ENCODE data around the gene HIVEP3.

HIVEP3 gene

DNA sequence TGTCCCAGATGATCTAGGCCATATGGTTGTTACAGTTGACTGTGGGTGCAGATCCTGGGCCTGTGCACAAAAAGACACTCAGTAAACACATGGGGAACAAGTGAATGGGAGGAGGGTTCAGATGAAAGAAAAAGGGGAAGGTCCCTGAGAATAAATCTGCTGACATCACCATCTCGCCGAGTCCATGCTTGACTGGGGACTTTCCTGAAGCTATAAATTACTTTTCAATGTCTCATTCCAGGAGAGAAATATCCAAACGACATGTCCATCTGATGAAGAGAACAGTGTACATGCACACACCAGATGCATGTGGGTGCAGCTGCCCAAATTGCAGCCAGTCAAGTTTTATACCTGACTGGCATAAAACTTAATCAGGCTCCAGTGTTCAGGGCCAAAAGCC, 109.0 kb downstream of the HIVEP3 start:
- DNase-seq, result no peak

GRCh38 chr1:41807390-41807789, 111.3 kb downstream of the HIVEP3 start:
- no peak for DNase-seq

DNA sequence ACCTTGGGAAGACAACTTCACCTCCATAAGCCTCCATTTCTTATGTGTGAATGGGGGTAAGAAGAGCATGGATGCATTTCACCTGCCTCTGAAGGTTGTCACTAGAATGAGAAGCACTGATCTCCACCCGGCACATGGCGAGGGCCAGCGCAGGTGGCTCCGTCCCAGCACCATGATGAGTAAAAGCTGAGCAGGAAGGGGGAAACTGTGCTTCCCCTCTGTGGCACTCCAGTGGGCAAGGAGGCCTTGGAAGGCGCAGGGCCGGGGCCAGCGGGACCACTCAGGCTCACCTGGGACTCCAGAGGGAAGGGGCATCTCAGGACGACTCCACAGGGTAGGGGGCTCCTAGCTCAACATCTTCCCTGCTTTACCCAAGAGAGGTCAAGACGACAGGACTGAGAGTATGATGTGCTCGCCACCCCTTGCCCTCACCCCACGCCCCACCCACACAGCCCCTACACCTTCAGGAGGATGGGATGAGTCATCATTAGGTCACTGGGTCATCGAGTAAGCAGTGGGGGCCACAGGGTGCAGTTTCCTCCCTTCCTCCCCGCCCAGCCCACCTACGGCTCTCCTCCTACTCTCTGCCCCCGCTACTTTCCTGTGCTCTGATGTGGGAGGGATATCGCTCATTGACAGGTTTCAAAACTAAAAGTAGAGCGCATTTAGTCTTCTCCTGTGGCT, 112.1 kb downstream of the HIVEP3 start:
- DNase-seq, result no peak

GRCh38 chr1:41805771-41806471, 112.8 kb downstream of the HIVEP3 start:
- no peak for DNase-seq

GRCh38 chr1:41804176-41804575, 114.5 kb downstream of the HIVEP3 start:
- no peak for DNase-seq

DNA sequence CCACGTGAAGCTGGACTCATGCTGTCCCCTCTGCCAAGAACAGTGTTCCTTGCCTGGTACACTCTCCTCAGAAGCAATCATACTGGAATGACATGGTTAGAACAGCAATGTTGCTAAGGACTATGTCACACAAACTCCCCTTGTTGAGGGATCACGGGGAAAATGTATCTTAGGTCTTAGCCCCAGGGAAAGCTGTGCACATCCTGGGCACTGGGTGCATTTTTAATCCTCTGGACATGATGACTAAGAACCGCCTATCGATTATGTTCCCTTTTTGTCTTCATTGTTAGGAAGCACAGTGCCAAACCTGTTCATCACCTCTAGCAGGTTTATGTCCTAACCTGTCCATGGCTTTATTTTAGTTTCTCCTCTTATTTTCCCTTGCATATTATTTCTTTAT, 115.1 kb downstream of the HIVEP3 start:
- DNase-seq, result no peak

DNA sequence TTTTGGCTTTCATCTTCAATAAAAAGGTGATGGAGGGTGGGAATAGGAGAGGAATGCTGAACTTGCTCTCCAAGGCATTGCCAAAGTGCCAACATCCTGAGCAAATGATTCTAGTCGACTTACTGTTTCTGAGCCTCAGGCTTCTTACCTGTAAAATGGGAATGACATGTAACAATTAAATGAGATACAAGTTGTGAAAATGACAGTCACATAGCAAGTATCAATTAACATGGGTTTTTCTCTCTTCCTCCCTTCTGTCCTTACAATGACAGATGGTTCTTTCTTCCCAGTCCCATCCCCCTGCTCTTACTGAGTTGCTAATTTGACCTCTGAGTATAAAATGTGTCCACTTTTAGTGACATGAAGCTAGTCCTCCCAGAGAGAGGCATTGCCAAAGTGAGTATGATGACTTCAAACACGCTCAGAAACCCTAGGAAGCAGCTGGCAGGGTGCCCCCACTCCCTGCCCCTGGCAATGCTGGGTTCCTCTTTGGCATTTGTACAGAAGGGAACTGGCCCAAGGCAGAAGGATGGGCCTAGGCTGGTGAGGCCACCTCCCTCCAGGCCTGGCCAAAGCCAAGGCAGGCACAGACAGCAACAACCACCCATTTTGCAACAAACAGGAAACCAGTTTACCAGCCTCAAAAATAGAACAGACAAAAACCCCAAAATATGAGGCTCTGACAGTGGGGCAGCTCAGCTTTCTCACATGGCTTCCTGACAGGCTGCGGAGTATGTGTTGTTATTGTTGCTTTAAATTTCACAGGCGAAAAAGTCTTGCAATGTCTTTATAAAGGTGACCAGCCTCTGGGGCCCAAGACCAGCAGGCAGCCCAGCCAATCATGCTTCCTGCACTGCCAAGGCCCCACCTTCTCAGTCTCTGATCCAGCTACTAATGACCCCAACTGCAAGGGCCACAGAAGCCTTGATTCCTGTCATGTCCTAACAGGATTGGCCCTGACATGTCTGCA, 115.9 kb downstream of the HIVEP3 start:
- peak; percentile 78 for DNase-seq

DNA sequence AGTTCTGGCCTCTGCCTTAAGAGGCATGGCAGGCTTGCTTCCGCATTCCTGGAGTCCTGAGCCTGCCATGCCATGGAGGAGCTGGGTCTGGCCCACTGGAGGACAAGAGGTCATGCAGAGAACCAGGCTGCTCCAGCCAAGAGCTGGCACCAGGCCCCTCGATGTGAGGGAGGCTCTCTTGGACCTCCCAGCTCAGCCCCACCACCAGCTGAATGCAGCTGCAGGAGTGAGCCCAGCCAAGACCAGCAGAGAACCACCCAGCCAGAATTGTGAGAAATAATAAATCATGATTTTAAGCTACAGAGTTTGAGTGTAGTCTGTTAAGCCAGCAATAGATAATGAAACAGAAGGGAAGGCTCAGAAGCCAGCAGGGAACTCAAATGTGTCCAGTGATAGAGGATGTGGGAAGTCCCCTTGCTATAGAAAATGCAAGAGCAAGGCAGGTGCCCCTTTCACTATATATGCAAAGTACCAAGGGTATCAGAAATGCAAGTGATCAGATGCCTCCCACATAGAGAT, 118.4 kb downstream of the HIVEP3 start:
- peak; percentile 44 for DNase-seq

GRCh38 chr1:41799723-41800122, 119.0 kb downstream of the HIVEP3 start:
- DNase-seq, result no peak

DNA sequence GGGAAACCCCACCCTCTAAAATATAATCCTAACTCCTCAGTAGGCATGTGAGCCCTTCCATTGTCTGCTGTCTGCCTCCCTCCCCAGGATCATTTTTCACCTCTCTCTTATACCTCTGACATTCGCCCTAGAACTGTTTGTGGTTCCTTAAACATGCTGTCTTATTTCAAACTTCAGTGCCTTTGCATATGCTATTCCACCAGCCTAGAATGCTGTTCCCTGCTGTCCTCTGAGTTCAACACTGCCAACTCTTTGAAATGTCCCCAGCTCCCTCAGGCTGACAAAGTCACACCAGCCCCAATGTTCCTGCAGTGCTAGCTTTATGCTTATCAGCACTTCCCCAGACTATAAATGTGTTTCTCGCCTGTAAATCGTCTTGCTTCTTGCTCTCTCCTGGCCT, 119.5 kb downstream of the HIVEP3 start:
- no peak for DNase-seq

DNA sequence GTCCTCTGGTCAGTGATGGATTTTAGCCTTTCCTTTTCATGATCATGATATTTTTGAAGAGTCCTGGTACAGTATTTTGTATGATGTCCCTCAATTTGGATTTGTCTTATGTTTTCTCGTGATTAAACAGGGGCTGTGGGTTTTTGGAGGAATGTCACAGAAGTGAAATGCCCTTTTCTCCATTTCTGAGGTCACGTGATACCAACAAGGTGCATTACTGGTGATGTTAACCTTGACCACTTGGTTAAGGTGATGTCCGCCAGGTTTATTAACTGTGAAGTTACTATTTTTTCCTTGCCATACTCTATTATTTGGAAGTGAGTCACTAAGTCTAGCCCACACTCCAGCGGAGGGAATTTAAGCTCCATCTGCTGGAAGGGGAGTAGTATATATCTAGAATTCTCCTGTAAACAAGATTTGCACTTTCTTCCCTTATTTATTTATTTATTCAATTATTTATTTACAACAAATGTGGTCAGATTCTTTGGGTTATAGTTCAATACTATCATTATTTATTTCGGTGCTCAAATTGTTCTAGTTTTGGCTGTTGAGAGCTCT, 123.4 kb downstream of the HIVEP3 start:
- no peak for DNase-seq

- DNase-seq, result no peak
Observed at GRCh38 chr1:41794031-41794430, 124.7 kb downstream of the HIVEP3 start.

- DNase-seq, result no peak
Observed at GRCh38 chr1:41792485-41792770, 126.3 kb downstream of the HIVEP3 start.

DNA sequence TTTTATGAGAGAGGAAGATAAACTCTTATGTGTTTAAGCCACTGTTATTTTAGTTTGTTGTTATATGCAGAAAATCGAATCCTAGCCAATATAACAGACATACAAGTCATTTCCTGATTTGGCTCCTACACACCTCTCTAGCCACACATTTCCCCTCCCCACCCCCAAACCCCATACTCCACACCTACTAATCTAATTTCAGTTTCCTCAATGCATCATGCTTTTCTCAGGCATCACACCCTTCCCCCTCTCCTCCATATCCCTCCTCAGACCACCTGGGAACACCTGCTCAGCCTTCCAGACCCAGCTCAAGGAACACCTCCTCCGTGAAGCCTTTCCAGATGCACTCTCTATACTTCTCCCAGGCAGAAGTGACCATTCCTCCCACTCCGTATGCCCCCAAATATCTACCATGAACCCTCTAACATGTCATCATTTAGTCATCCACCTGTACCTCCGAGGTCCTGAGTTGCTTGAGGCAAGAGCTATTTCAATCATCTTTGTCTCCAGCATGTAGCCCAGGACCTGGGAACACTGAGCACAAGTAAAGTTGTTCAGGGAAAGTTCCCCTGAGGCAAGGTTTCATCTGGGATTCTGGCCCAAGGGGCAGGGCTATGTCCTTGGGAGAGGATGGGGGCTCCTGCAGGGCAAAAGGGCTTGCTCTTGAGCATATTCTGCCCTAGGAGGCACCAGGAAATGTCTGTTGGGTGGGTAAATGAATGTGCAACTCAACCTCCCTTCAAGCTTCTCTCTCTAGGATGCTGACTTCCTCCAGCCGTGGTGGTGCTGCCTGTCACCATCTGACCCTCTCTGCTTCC, 126.8 kb downstream of the HIVEP3 start:
- no peak for DNase-seq

GRCh38 chr1:41790351-41790750, 128.4 kb downstream of the HIVEP3 start:
- no peak for DNase-seq

- no peak for DNase-seq
Observed at GRCh38 chr1:41789661-41790330, 128.9 kb downstream of the HIVEP3 start.

- no peak for DNase-seq
Observed at GRCh38 chr1:41788427-41788826, 130.3 kb downstream of the HIVEP3 start.

DNA sequence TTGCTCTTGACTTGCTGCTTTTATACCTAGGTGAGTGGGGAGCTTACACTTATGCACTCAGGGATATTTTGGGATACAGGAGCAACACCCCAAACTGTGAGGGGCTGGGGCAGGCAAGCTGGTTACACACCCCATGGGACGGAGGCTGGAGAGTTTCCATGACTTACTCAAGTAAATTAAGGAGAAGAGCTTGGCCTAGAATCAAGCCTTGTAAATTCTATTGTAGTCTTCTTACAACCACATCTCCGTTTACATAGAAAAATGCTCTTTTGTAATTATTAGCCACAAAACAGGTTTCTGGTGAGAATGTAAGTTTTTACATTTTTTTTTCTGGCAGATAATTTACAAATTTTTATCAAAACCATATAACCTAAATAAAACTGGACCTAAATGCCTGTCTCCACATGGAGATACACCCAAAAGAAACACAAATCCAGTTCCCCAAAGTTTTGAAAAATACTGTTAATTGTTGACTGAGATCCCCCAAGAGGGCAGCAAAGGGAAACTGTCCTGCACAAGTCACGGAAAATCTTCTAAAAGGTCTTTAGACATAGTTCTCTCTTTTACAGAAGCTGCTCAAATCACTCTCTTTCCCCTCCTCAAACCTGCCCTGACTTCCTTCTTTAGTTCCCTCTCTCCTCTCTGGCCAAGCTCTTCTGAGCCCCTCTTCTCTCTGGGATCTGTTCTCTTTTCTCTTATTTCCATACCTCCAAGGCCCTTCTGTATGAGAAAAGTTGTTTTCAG, 134.0 kb downstream of the HIVEP3 start:
- no peak for DNase-seq

DNA sequence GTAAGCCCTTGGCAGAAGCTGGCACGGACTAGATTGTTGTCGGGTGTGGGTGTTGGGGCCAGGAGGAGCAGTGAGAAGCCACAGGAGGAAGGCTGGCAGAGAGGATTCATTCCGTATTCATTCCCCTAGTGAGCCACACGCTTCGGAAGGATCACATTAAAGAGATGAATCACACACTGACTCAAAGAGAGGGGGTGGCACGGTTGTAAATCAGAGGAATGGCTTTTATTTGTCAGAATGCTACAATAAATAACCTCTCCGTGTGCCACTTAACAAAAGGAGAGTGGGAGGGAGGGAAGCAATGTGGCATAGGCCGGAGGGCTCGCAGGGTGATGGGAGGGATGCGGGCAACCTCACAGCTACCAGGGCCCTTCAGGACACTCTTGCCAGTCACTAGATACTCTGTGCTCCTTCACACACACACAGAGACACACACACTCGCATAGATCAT, 135.5 kb downstream of the HIVEP3 start:
- no peak for DNase-seq

DNA sequence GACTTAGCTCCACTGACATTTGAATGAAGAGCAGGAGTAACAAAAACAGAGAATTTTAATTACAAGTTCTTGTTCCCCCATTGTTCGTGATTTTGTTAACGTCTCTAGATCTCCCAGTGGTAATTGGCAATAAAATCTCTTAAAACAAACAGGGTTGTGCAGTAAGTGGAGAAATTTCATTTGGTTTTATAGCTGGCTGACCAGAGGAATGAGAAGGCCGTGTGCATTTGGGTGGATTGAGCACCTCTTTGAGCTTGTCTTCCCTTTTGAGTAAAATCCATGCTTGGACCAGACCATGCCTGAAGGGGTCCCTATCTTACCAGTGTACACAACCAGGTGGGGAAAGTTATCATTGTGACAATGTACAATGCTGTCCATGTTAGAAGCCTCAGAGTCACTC, 137.8 kb downstream of the HIVEP3 start:
- no peak for DNase-seq

DNA sequence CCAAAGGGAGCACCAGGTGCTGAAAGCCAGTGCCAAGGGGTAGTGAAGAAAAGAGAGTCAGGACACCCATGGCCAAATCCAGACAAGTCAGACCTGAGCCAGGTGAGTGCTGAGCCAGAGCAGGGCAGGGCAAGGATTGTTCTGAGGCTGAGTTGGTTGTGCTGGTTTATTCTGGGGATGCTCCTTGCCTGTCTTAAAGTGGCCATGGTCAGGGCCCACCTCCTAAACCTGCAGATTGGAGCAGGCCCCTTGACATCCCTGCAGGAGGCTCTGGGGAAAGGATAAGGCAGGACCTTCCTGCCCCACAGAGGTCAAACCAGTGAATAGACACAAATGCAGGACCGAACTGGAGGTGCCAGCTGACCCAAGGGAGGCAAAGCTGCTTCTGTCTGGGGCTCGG, 138.4 kb downstream of the HIVEP3 start:
- peak; percentile 8 for DNase-seq

Data from femur (tissue), 1 donor.